ENCODE measurements around the gene C1QTNF8. TPM values are rescaled to one million over a fixed set of nuclear protein-coding genes. Genes with fewer than 3 reads are reported as not detected.
"Not testable (repeated sequence)": the region's sequence is repeated elsewhere in the genome, so short reads cannot be mapped to it uniquely, and the experiment has no call there.

Gene C1QTNF8
- total and polyA plus RNA-seq, 2 donors (not counting 1 experiment from before 2014, with no cell fraction given) = not detected

DNA sequence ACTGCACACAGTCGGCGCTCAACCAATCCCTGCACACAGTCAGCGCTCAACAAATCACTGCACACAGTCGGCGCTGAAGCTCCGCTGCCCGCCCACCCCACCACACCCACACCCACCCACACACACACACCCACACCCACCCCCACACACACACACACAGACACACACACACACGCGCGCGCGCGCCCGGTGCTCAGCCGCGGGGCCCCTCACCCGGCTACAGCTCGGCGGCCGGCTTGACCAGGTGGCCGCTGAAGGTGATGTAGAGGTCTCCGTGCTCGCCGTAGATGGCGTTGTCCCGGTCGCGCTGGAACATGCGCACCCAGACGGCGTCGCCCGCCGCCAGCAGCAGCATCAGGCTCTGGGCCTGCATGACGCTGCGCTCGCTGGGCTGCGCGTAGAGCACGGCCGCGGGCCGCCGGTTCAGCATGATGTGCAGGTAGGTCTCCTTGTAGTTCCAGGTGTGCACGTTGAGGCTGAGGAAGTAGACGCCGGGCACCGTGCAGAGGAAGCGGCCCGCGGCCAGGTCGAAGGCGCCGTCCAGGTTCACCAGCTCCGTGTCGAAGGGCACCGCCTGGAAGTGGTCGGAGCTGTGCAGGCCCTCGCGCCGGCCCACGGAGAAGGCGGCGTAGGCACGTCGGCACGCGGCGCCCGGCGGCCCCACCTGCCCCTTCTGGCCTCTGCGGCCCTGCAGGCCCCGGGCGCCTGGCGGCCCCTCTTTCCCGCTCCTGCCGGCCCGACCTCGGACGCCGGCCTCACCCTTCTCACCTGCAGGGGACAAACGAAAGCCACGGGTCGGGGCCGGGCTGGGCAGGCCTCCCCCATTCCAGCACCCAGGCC is 2.5 kb downstream of the C1QTNF8 start:
- Mint-ChIP-seq H3K4me3 (no peak overlapping the region), H3K4me1 (no peaks in the 10 kb centered on the region), H3K9me3 (ENCODE audit: insufficient read depth) (no peaks in the 10 kb centered on the region), H3K27ac (no peak overlapping the region), H3K27me3 (no peaks in the 10 kb centered on the region)
- Histone ChIP-seq H3K4me3 (ENCODE audit: control extremely low read depth in 1 of 5, extremely low read depth in 1 of 5, insufficient read depth in 1 of 5, low read depth in 2 of 5, low read length in 4 of 5) (no peak overlapping the region), H2AFZ (ENCODE audit: insufficient read depth, low read depth, low read length, poor library complexity, severe bottlenecking) (no peak overlapping the region), H3K4me1 (ENCODE audit: control insufficient read depth in 2 of 2, insufficient read depth in 2 of 2, low read length in 2 of 2) (no peaks in the 10 kb centered on the region), H3K79me2 (ENCODE audit: control insufficient read depth, insufficient read depth, low read length) (no peaks in the 10 kb centered on the region), H4K20me1 (ENCODE audit: control insufficient read depth, insufficient read depth, low read length, poor library complexity, severe bottlenecking) (no peaks in the 10 kb centered on the region), H3K36me3 (replicated peaks in 1 of 2; ENCODE audit: control extremely low read depth in 1 of 2, control insufficient read depth in 1 of 2, extremely low read depth in 1 of 2, insufficient read depth in 2 of 2, low read length in 1 of 2) (no peaks in the 10 kb centered on the region), H3K27ac (ENCODE audit: low read length in 2 of 2) (no peak overlapping the region), H3K9me3 (ENCODE audit: control extremely low read depth in 1 of 3, control insufficient read depth in 2 of 3, insufficient read depth in 1 of 3, low read length in 2 of 3) (peaks cover 0 to 7% (median 0%) of the 10 kb centered on the region in 3 donors), H3K27me3 (replicated peaks in 1 of 4; ENCODE audit: control extremely low read depth in 1 of 4, control insufficient read depth in 3 of 4, insufficient read depth in 4 of 4, low read length in 3 of 4) (peaks cover 0 to 18% (median 0%) of the 10 kb centered on the region in 4 experiments), H3K9ac (ENCODE audit: low read length) (no peak overlapping the region), H3K4me2 (replicated peaks; ENCODE audit: low read depth, low read length, poor library complexity, severe bottlenecking) (no peak overlapping the region)
- WGBS (ENCODE audit: insufficient coverage) = 41% methylated on average over 74 of the region's 85 CpGs
- ATAC-seq (ENCODE audit: low read depth) (peak; percentile 24), DNase-seq (no peak)
- TF ChIP-seq, protein P1, sequence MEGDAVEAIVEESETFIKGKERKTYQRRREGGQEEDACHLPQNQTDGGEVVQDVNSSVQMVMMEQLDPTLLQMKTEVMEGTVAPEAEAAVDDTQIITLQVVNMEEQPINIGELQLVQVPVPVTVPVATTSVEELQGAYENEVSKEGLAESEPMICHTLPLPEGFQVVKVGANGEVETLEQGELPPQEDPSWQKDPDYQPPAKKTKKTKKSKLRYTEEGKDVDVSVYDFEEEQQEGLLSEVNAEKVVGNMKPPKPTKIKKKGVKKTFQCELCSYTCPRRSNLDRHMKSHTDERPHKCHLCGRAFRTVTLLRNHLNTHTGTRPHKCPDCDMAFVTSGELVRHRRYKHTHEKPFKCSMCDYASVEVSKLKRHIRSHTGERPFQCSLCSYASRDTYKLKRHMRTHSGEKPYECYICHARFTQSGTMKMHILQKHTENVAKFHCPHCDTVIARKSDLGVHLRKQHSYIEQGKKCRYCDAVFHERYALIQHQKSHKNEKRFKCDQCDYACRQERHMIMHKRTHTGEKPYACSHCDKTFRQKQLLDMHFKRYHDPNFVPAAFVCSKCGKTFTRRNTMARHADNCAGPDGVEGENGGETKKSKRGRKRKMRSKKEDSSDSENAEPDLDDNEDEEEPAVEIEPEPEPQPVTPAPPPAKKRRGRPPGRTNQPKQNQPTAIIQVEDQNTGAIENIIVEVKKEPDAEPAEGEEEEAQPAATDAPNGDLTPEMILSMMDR (IDR thresholded peaks at IDR 0.05) = no peak
- TF ChIP-seq EZH2 (IDR thresholded peaks at IDR 0.05; ENCODE audit: borderline replicate concordance, insufficient read depth, low read depth, low read length, poor library complexity, severe bottlenecking) = no peak
- ChIA-PET CTCF (interaction anchor here (0.7 kb wide), 1 partner anchor 107 kb away, joined by 3 read pairs; no protein-coding TSS in a partner anchor), POLR2A (no interaction called here)
- intact Hi-C loops (cut with micrococcal nuclease) = no loop called here

DNA sequence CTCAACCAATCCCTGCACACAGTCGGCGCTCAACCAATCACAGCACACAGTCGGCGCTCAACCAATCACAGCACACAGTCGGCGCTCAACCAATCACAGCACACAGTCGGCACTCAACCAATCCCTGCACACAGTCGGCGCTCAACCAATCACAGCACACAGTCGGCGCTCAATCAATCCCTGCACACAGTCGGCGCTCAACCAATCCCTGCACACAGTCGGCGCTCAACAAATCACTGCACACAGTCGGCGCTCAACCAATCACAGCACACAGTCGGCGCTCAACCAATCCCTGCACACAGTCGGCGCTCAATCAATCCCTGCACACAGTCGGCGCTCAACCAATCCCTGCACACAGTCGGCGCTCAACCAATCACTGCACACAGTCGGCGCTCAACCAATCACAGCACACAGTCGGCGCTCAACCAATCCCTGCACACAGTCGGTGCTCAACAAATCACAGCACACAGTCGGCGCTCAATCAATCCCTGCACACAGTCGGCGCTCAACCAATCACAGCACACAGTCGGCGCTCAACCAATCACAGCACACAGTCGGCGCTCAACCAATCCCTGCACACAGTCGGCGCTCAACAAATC is 3.3 kb downstream of the C1QTNF8 start:
- CTCF ChIA-PET = interaction anchor here (0.7 kb wide), 1 partner anchor 107 kb away, joined by 3 read pairs; no protein-coding TSS in a partner anchor
- H4K20me1 ChIP-seq (ENCODE audit: control insufficient read depth, insufficient read depth, low read length, poor library complexity, severe bottlenecking); H3K36me3 ChIP-seq (replicated peaks in 1 of 2; ENCODE audit: control extremely low read depth in 1 of 2, control insufficient read depth in 1 of 2, extremely low read depth in 1 of 2, insufficient read depth in 2 of 2, low read length in 1 of 2); H3K4me1 ChIP-seq (ENCODE audit: control insufficient read depth in 2 of 2, insufficient read depth in 2 of 2, low read length in 2 of 2); H3K4me3 Mint-ChIP-seq; ATAC-seq (ENCODE audit: low read depth); H3K9me3 ChIP-seq (ENCODE audit: control extremely low read depth in 1 of 3, control insufficient read depth in 2 of 3, insufficient read depth in 1 of 3, low read length in 2 of 3); POLR2A ChIA-PET; DNase-seq; H3K9me3 Mint-ChIP-seq (ENCODE audit: insufficient read depth); H3K9ac ChIP-seq (ENCODE audit: low read length); intact Hi-C loops (cut with micrococcal nuclease); H3K27me3 Mint-ChIP-seq; H3K4me2 ChIP-seq (replicated peaks; ENCODE audit: low read depth, low read length, poor library complexity, severe bottlenecking); H3K27ac ChIP-seq (ENCODE audit: low read length in 2 of 2); H2AFZ ChIP-seq (ENCODE audit: insufficient read depth, low read depth, low read length, poor library complexity, severe bottlenecking); H3K27ac Mint-ChIP-seq; H3K4me1 Mint-ChIP-seq; H3K4me3 ChIP-seq (ENCODE audit: control extremely low read depth in 1 of 5, extremely low read depth in 1 of 5, insufficient read depth in 1 of 5, low read depth in 2 of 5, low read length in 4 of 5); H3K79me2 ChIP-seq (ENCODE audit: control insufficient read depth, insufficient read depth, low read length): not testable (repeated sequence)
- 86% methylated on average over 10 of the region's 40 CpGs for WGBS (ENCODE audit: insufficient coverage)
- H3K27me3 ChIP-seq (replicated peaks in 1 of 4; ENCODE audit: control extremely low read depth in 1 of 4, control insufficient read depth in 3 of 4, insufficient read depth in 4 of 4, low read length in 3 of 4) = peaks cover 0 to 24% (median 0%) of the 10 kb centered on the region in 4 experiments

Data from B cell (primary cell).